Measurements from ENCODE around the gene MMP14. TPM values are rescaled to one million over a fixed set of nuclear protein-coding genes. Genes with fewer than 3 reads are reported as not detected.

The MMP14 gene
- total RNA-seq, 1 donor from 2014 or later = 490 TPM

GRCh38 chr14:22837750-22838538 is 1.6 kb downstream of the MMP14 start:
- no peak for TF ChIP-seq CTCF (IDR thresholded peaks at IDR 0.05)
- Mint-ChIP-seq H3K27me3 (ENCODE audit: unreplicated experiment) (no peaks in the 10 kb centered on the region), H3K36me3 (ENCODE audit: unreplicated experiment) (peaks cover 35% of the 10 kb centered on the region), H3K9me3 (ENCODE audit: unreplicated experiment) (no peaks in the 10 kb centered on the region), H3K4me1 (ENCODE audit: unreplicated experiment) (peaks cover 42% of the 10 kb centered on the region), H3K4me3 (ENCODE audit: unreplicated experiment) (peak overlapping the region; percentile 100), H3K27ac (ENCODE audit: unreplicated experiment) (peak overlapping the region; percentile 98)
- DNase-seq (ENCODE audit: extremely low spot score, unreplicated experiment) = no peak

- H3K36me3 Mint-ChIP-seq (ENCODE audit: unreplicated experiment) = peaks cover 39% of the 10 kb centered on the region
- peaks cover 42% of the 10 kb centered on the region for H3K4me1 Mint-ChIP-seq (ENCODE audit: unreplicated experiment)
- no peak for DNase-seq (ENCODE audit: extremely low spot score, unreplicated experiment)
These were observed 2.3 kb downstream of the MMP14 start for GRCh38 chr14:22838631-22839041.

GRCh38 chr14:22839159-22839779 is 2.9 kb downstream of the MMP14 start:
- Mint-ChIP-seq H3K36me3 (ENCODE audit: unreplicated experiment) (peaks cover 38% of the 10 kb centered on the region), H3K4me3 (ENCODE audit: unreplicated experiment) (peak overlapping the region; percentile 100), H3K4me1 (ENCODE audit: unreplicated experiment) (peaks cover 42% of the 10 kb centered on the region), H3K27me3 (ENCODE audit: unreplicated experiment) (no peaks in the 10 kb centered on the region), H3K27ac (ENCODE audit: unreplicated experiment) (peak overlapping the region; percentile 98), H3K9me3 (ENCODE audit: unreplicated experiment) (no peaks in the 10 kb centered on the region)
- no peak for DNase-seq (ENCODE audit: extremely low spot score, unreplicated experiment)
- TF ChIP-seq CTCF (IDR thresholded peaks at IDR 0.05) = no peak

More at GRCh38 chr14:22838631-22839041, 2.3 kb downstream of the MMP14 start:
- peak overlapping the region; percentile 98 for H3K27ac Mint-ChIP-seq (ENCODE audit: unreplicated experiment)
- no peaks in the 10 kb centered on the region for H3K9me3 Mint-ChIP-seq (ENCODE audit: unreplicated experiment)
- TF ChIP-seq CTCF (IDR thresholded peaks at IDR 0.05) = no peak
- no peaks in the 10 kb centered on the region for H3K27me3 Mint-ChIP-seq (ENCODE audit: unreplicated experiment)
- peak overlapping the region; percentile 100 for H3K4me3 Mint-ChIP-seq (ENCODE audit: unreplicated experiment)

GRCh38 chr14:22841311-22841710 is 4.9 kb downstream of the MMP14 start:
- Mint-ChIP-seq H3K36me3 (ENCODE audit: unreplicated experiment) (peaks cover 51% of the 10 kb centered on the region), H3K27ac (ENCODE audit: unreplicated experiment) (no peak overlapping the region), H3K9me3 (ENCODE audit: unreplicated experiment) (no peaks in the 10 kb centered on the region), H3K27me3 (ENCODE audit: unreplicated experiment) (no peaks in the 10 kb centered on the region), H3K4me3 (ENCODE audit: unreplicated experiment) (no peak overlapping the region), H3K4me1 (ENCODE audit: unreplicated experiment) (peaks cover 47% of the 10 kb centered on the region)
- TF ChIP-seq CTCF (IDR thresholded peaks at IDR 0.05) = no peak
- DNase-seq (ENCODE audit: extremely low spot score, unreplicated experiment) = no peak

- no peak overlapping the region for H3K27ac Mint-ChIP-seq (ENCODE audit: unreplicated experiment)
- peaks cover 54% of the 10 kb centered on the region for H3K36me3 Mint-ChIP-seq (ENCODE audit: unreplicated experiment)
- peaks cover 50% of the 10 kb centered on the region for H3K4me1 Mint-ChIP-seq (ENCODE audit: unreplicated experiment)
- TF ChIP-seq CTCF (IDR thresholded peaks at IDR 0.05) = no peak
- H3K4me3 Mint-ChIP-seq (ENCODE audit: unreplicated experiment) = no peak overlapping the region
- no peaks in the 10 kb centered on the region for H3K27me3 Mint-ChIP-seq (ENCODE audit: unreplicated experiment)
- DNase-seq (ENCODE audit: extremely low spot score, unreplicated experiment) = no peak
- no peaks in the 10 kb centered on the region for H3K9me3 Mint-ChIP-seq (ENCODE audit: unreplicated experiment)
These were observed 5.4 kb downstream of the MMP14 start for GRCh38 chr14:22841769-22842168.
